Smooth muscle cell of the umbilical artery (primary cell): ENCODE results near the gene MYT1. TPM values are rescaled to one million over a fixed set of nuclear protein-coding genes. Genes with fewer than 3 reads are reported as not detected.

Source experiments
- total RNA-seq: library from RNA; depleted of rRNA; stranded (reverse); fragments of >200 nt; gene quantifications from 2 replicates; pipeline ENCODE4 v1.2.3, GENCODE V29; 2014

MYT1 gene
- not detected in 2 replicates for total RNA-seq

GRCh38 chr20:64164123-64164836 is at the start of gene MYT1:
TSS of gene MYT1 (plus strand) at chr20:64164452. CDS start at chr20:64198862, 34,410 bp downstream.

GRCh38 chr20:64255361-64256281 is 91.4 kb downstream of the MYT1 start, which contains the start of gene PCMTD2:
TSS of gene PCMTD2 (plus strand) at chr20:64255748. CDS start at chr20:64259966, 4,218 bp downstream.

Other genes with a start within 250 kb of the MYT1 start
- 15.7 and 22.6 TPM in 2 replicates for gene UCKL1, start 208.0 kb upstream of the MYT1 start, total RNA-seq
- gene ZNF512B, start 194.5 kb upstream of the MYT1 start, total RNA-seq = 6.2 and 10.6 TPM in 2 replicates
- 0.30 and 2.4 TPM in 2 replicates for gene SAMD10, start 184.8 kb upstream of the MYT1 start, total RNA-seq
- 58.2 and 72.9 TPM in 2 replicates for gene PRPF6, start 183.3 kb upstream of the MYT1 start, total RNA-seq
- gene C20orf204, start 128.3 kb upstream of the MYT1 start, total RNA-seq = 0.88 and 0.89 TPM in 2 replicates
- gene SOX18, start 114.8 kb upstream of the MYT1 start, total RNA-seq = under 0.01 TPM in 1 of 2 replicates, not detected in the other
- gene TCEA2, start 101.3 kb upstream of the MYT1 start, total RNA-seq = 27.2 and 35.3 TPM in 2 replicates
- gene RGS19, start 84.9 kb upstream of the MYT1 start, total RNA-seq = 14.0 and 16.0 TPM in 2 replicates
- 3.0 TPM in 2 replicates for gene OPRL1, start 84.4 kb upstream of the MYT1 start, total RNA-seq
- not detected in 2 replicates for gene LKAAEAR1, start 80.1 kb upstream of the MYT1 start, total RNA-seq
- gene NPBWR2, start 56.9 kb upstream of the MYT1 start, total RNA-seq = not detected in 2 replicates
- gene PCMTD2, start 91.3 kb downstream of the MYT1 start, total RNA-seq = 41.2 and 42.5 TPM in 2 replicates